H9 (cell line): ENCODE results near the gene AGO3. TPM values are rescaled to one million over a fixed set of nuclear protein-coding genes. Genes with fewer than 3 reads are reported as not detected.

Experiments used
- DNase-seq: peaks from one replicate; pipeline ENCODE4 v3.0.0-alpha.2; 2017
- H2AFZ ChIP-seq: one replicate; pipeline ENCODE4 v1.6.1; 2013; ENCODE audit warnings: mild to moderate bottlenecking, low read length, control low read depth, moderate library complexity
- H2AK5ac ChIP-seq: 2 replicates; pipeline ENCODE4 v1.6.1; 2013; ENCODE audit warnings: low read length, control low read depth, mixed read lengths; ENCODE audit not compliant: insufficient read length
- H2BK120ac ChIP-seq: one replicate; pipeline ENCODE4 v1.6.1; 2013; ENCODE audit warnings: low read depth, mild to moderate bottlenecking, low read length, control low read depth, inconsistent platforms; ENCODE audit not compliant: poor library complexity, severe bottlenecking
- H2BK12ac ChIP-seq: 2 replicates; pipeline ENCODE4 v1.6.1; 2013; ENCODE audit warnings: low read length, control low read depth, mixed read lengths, low read depth; ENCODE audit not compliant: insufficient read length
- H2BK15ac ChIP-seq: 2 replicates; pipeline ENCODE4 v1.6.1; 2013; ENCODE audit warnings: low read depth, low read length, control low read depth
- H2BK20ac ChIP-seq: one replicate; pipeline ENCODE4 v1.6.1; 2013; ENCODE audit warnings: low read depth, mild to moderate bottlenecking, low read length, control low read depth, inconsistent platforms; ENCODE audit not compliant: poor library complexity, severe bottlenecking
- H2BK5ac ChIP-seq: 2 replicates; pipeline ENCODE4 v1.6.1; 2013; ENCODE audit warnings: low read length, control low read depth, mixed read lengths; ENCODE audit not compliant: insufficient read length
- H3K14ac ChIP-seq: 2 replicates; pipeline ENCODE4 v1.6.1; 2013; ENCODE audit warnings: low read length, control low read depth; ENCODE audit not compliant: insufficient read depth
- H3K18ac ChIP-seq: 2 replicates; pipeline ENCODE4 v1.6.1; 2013; ENCODE audit warnings: low read depth, mild to moderate bottlenecking, mixed read lengths, low read length, control low read depth; ENCODE audit not compliant: insufficient read length
- H3K23ac ChIP-seq: 2 replicates; pipeline ENCODE4 v1.6.1; 2013; ENCODE audit warnings: low read length, control low read depth, mixed read lengths, low read depth; ENCODE audit not compliant: insufficient read length
- H3K23me2 ChIP-seq: 2 replicates; pipeline ENCODE4 v1.6.1; 2013; ENCODE audit warnings: low read depth, mild to moderate bottlenecking, mixed read lengths, low read length, control low read depth; ENCODE audit not compliant: insufficient read length, poor library complexity, severe bottlenecking
- H3K27ac ChIP-seq: 2 replicates; pipeline ENCODE4 v1.5.1; 2013; ENCODE audit warnings: low read length, control low read depth, mixed read lengths, low read depth; ENCODE audit not compliant: insufficient read length
- H3K27me3 ChIP-seq: 2 replicates; pipeline ENCODE4 v1.6.1; 2013; ENCODE audit warnings: low read length, control low read depth, inconsistent platforms; ENCODE audit not compliant: insufficient read depth
- H3K4ac ChIP-seq: 2 replicates; pipeline ENCODE4 v1.6.1; 2013; ENCODE audit warnings: low read depth, mild to moderate bottlenecking, control low read depth, inconsistent platforms, low read length, moderate library complexity
- H3K4me1 ChIP-seq: 2 replicates; pipeline ENCODE4 v1.6.1; 2013; ENCODE audit warnings: low read length, control low read depth, inconsistent platforms; ENCODE audit not compliant: insufficient read depth
- H3K4me2 ChIP-seq: 2 replicates; pipeline ENCODE4 v1.6.1; 2013; ENCODE audit warnings: low read length, control low read depth, mixed read lengths; ENCODE audit not compliant: insufficient read length, insufficient read depth
- H3K56ac ChIP-seq: 2 replicates; pipeline ENCODE4 v1.6.1; 2013; ENCODE audit warnings: low read depth, mild to moderate bottlenecking, mixed read lengths, low read length, control low read depth; ENCODE audit not compliant: insufficient read length
- H3K79me1 ChIP-seq: 2 replicates; pipeline ENCODE4 v1.6.1; 2013; ENCODE audit warnings: low read depth, mild to moderate bottlenecking, moderate library complexity, low read length, control low read depth, inconsistent platforms; ENCODE audit not compliant: insufficient read depth, poor library complexity, severe bottlenecking
- H3K79me2 ChIP-seq: 2 replicates; pipeline ENCODE4 v1.6.1; 2013; ENCODE audit warnings: low read length, control low read depth, inconsistent platforms; ENCODE audit not compliant: insufficient read depth
- H3K9ac ChIP-seq: 2 replicates; pipeline ENCODE4 v1.6.1; 2013; ENCODE audit warnings: low read length, control low read depth, mixed read lengths; ENCODE audit not compliant: insufficient read length; ENCODE audit errors: extremely low read depth
- H3K9me3 ChIP-seq: one replicate; pipeline ENCODE4 v1.6.1; 2013; ENCODE audit warnings: low read depth, low read length, inconsistent platforms; ENCODE audit not compliant: control insufficient read depth
- H3T11ph ChIP-seq: one replicate; pipeline ENCODE4 v1.6.1; 2013; ENCODE audit warnings: mild to moderate bottlenecking, low read length, control low read depth, inconsistent platforms
- H4K20me1 ChIP-seq: one replicate; pipeline ENCODE4 v1.6.1; 2013; ENCODE audit not compliant: control insufficient read depth, insufficient read length, insufficient read depth
- H4K5ac ChIP-seq: 2 replicates; pipeline ENCODE4 v1.6.1; 2013; ENCODE audit warnings: low read depth, mild to moderate bottlenecking, mixed read lengths, low read length, control low read depth; ENCODE audit not compliant: insufficient read length
- H4K8ac ChIP-seq: replicated peaks from 2 replicates; pipeline ENCODE4 v1.6.1; 2013; ENCODE audit warnings: low read length, control low read depth, mixed read lengths, low read depth; ENCODE audit not compliant: insufficient read length
- H4K91ac ChIP-seq: 2 replicates; pipeline ENCODE4 v1.6.1; 2013; ENCODE audit warnings: low read depth, mild to moderate bottlenecking, moderate library complexity, mixed read lengths, low read length, control low read depth; ENCODE audit not compliant: insufficient read length
- H3K27ac Mint-ChIP-seq, 3 experiments: 2 replicates in 2 of 3; 3 replicates in 1 of 3; pipeline ENCODE4 v1.8.0; 2020 to 2021; ENCODE audit warnings: mixed read lengths in 3 of 3, mild to moderate bottlenecking in 1 of 3, moderate library complexity in 1 of 3
- H3K27me3 Mint-ChIP-seq: 2 replicates; pipeline ENCODE4 v1.8.0; 2021; ENCODE audit warnings: low read depth, mild to moderate bottlenecking, moderate library complexity, mixed read lengths
- H3K36me3 Mint-ChIP-seq, 3 experiments: 2 replicates in 2 of 3; 3 replicates in 1 of 3; pipeline ENCODE4 v1.8.0; 2020 to 2021; ENCODE audit warnings: low read depth in 3 of 3, mixed read lengths in 3 of 3; ENCODE audit not compliant: insufficient read depth in 1 of 3
- H3K4me1 Mint-ChIP-seq, 2 experiments: 2 replicates each; pipeline ENCODE4 v1.8.0; 2020; ENCODE audit warnings: mixed read lengths in 2 of 2
- H3K4me3 Mint-ChIP-seq, 2 experiments: 2 replicates in 1 of 2; 3 replicates in 1 of 2; pipeline ENCODE4 v1.8.0; 2020 to 2021; ENCODE audit warnings: mild to moderate bottlenecking in 2 of 2, mixed read lengths in 2 of 2, moderate library complexity in 1 of 2
- H3K9me3 Mint-ChIP-seq, 2 experiments: 2 replicates in 1 of 2; 3 replicates in 1 of 2; pipeline ENCODE4 v1.8.0; 2020; ENCODE audit warnings: mild to moderate bottlenecking in 2 of 2, mixed read lengths in 2 of 2, moderate library complexity in 1 of 2
- WGBS: extraction: QIAGEN DNeasy Blood & Tissue Kit; methylation state at CpG from one replicate; pipeline ENCODE4 v1.1.7; 2013; ENCODE audit warnings: missing lambda C conversion rate, low lambda C conversion rate, mixed read lengths; ENCODE audit not compliant: insufficient read length; ENCODE audit errors: extremely low coverage; 5-methylcytosine and 5-hydroxymethylcytosine counted together
- total RNA-seq: library from RNA; stranded (reverse); gene quantifications from 2 replicates; pipeline ENCODE4 v1.2.1, GENCODE V29; 2021
- TF ChIP-seq, protein P1 (sequence below): fragments of 200-600 bp; sonication (generic); conservative IDR thresholded peaks from 3 replicates; pipeline ENCODE4 v1.8.0; 2021; ENCODE audit warnings: antibody characterized with exemption, mild to moderate bottlenecking

AGO3 gene
- total RNA-seq, 1 experiment from 2014 or later: 27.0 TPM

DNA sequence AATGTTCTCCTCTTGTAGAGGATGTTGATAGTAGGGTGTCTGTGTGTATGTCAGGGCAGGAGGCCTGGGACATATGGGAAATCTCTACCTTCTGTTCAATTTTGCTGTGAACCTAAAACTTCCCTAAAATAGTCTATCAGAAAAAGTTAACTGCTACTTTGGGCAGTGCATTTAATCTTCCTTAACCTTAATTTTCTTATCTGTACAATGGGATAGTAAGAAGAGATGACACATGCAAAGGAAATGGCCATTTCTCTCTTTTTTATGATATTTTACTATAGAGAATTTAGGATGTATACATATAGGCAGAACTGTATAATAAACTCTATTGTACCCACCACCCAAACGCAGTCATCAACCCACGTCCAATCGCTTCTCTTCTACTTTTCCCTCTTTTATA, 8.6 kb downstream of the AGO3 start:
- H3K9me3 ChIP-seq: no peaks in the 10 kb centered on the region
- H2AK5ac ChIP-seq: no peak overlapping the region
- H3K4me1 ChIP-seq: no peaks in the 10 kb centered on the region
- TF ChIP-seq, protein P1, sequence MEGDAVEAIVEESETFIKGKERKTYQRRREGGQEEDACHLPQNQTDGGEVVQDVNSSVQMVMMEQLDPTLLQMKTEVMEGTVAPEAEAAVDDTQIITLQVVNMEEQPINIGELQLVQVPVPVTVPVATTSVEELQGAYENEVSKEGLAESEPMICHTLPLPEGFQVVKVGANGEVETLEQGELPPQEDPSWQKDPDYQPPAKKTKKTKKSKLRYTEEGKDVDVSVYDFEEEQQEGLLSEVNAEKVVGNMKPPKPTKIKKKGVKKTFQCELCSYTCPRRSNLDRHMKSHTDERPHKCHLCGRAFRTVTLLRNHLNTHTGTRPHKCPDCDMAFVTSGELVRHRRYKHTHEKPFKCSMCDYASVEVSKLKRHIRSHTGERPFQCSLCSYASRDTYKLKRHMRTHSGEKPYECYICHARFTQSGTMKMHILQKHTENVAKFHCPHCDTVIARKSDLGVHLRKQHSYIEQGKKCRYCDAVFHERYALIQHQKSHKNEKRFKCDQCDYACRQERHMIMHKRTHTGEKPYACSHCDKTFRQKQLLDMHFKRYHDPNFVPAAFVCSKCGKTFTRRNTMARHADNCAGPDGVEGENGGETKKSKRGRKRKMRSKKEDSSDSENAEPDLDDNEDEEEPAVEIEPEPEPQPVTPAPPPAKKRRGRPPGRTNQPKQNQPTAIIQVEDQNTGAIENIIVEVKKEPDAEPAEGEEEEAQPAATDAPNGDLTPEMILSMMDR: no peak
- H4K91ac ChIP-seq: no peak overlapping the region
- WGBS: 100% methylated on average over 2 of the region's 3 CpGs
- H2BK20ac ChIP-seq: no peak overlapping the region
- H2BK12ac ChIP-seq: no peak overlapping the region
- no peaks in the 10 kb centered on the region for H3K27me3 Mint-ChIP-seq
- H3K23ac ChIP-seq: no peak overlapping the region
- H3K27ac Mint-ChIP-seq: no peak overlapping the region; a peak in 1 of 7 replicates
- H3T11ph ChIP-seq: no peak overlapping the region
- no peak overlapping the region for H3K4me3 Mint-ChIP-seq
- no peak overlapping the region for H3K27ac ChIP-seq
- H3K56ac ChIP-seq: no peak overlapping the region
- peaks cover 4% of the 10 kb centered on the region in 2 experiments for H3K4me1 Mint-ChIP-seq
- peaks cover 16% of the 10 kb centered on the region; the same call in 1 of the 2 replicates for H3K79me2 ChIP-seq
- H3K4ac ChIP-seq: no peak overlapping the region
- H3K36me3 Mint-ChIP-seq: peaks cover 0 to 9% (median 0%) of the 10 kb centered on the region in 3 experiments; a peak in 2 of 7 replicates
- no peak for DNase-seq
- no peak overlapping the region for H2BK120ac ChIP-seq
- H4K8ac ChIP-seq: no peak overlapping the region
- H3K23me2 ChIP-seq: no peaks in the 10 kb centered on the region
- peaks cover 5% of the 10 kb centered on the region for H3K79me1 ChIP-seq
- no peaks in the 10 kb centered on the region for H3K27me3 ChIP-seq
- no peak overlapping the region for H3K9ac ChIP-seq
- no peak overlapping the region for H2AFZ ChIP-seq
- no peak overlapping the region for H4K5ac ChIP-seq
- no peak overlapping the region for H2BK5ac ChIP-seq
- no peak overlapping the region for H3K4me2 ChIP-seq
- H3K9me3 Mint-ChIP-seq: no peaks in the 10 kb centered on the region
- no peak overlapping the region for H2BK15ac ChIP-seq
- no peak overlapping the region for H3K14ac ChIP-seq
- H4K20me1 ChIP-seq: no peaks in the 10 kb centered on the region
- no peak overlapping the region for H3K18ac ChIP-seq
